GM12874 (cell line): Measurements from ENCODE around the gene ARL4C.

Source experiments
- TF ChIP-seq, protein P1 (sequence below): IDR thresholded peaks from 2 replicates; pipeline ENCODE4 v1.5.1; 2011; ENCODE audit warnings: low read depth, mild to moderate bottlenecking, control low read depth, low read length, moderate library complexity; ENCODE audit not compliant: insufficient read depth

Gene ARL4C

GRCh38 chr2:234469972-234470371 is 26.9 kb downstream of the ARL4C start:
- TF ChIP-seq, protein P1, sequence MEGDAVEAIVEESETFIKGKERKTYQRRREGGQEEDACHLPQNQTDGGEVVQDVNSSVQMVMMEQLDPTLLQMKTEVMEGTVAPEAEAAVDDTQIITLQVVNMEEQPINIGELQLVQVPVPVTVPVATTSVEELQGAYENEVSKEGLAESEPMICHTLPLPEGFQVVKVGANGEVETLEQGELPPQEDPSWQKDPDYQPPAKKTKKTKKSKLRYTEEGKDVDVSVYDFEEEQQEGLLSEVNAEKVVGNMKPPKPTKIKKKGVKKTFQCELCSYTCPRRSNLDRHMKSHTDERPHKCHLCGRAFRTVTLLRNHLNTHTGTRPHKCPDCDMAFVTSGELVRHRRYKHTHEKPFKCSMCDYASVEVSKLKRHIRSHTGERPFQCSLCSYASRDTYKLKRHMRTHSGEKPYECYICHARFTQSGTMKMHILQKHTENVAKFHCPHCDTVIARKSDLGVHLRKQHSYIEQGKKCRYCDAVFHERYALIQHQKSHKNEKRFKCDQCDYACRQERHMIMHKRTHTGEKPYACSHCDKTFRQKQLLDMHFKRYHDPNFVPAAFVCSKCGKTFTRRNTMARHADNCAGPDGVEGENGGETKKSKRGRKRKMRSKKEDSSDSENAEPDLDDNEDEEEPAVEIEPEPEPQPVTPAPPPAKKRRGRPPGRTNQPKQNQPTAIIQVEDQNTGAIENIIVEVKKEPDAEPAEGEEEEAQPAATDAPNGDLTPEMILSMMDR, result no peak

DNA sequence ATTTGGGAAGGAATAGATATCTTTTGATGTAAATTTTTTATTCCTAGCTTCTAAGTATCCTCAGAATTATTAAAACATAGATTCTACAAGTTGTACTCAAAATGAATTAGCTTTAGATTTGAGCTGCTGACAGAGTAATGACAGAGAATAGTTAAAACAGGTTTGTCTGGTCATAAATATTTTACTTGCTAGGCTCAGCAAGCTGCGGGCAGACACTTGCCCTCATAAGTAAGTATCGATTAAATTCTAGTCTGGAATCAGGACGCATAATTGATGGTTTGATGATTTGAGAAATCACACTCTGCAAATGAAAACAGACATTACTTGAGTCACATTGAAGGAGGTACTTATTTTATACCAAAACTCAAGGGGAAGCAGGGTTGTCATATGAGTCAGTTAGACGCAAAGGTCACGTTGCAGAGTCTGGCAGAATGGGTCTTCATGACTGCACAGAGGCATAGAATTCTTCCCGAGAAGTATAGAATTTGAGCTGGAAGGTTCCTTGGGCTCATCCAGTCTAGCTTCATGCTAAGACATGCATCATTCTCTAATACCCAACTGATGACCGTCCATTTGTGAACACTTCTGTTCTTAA is 27.5 kb downstream of the ARL4C start:
- TF ChIP-seq, protein P1, result no peak

DNA sequence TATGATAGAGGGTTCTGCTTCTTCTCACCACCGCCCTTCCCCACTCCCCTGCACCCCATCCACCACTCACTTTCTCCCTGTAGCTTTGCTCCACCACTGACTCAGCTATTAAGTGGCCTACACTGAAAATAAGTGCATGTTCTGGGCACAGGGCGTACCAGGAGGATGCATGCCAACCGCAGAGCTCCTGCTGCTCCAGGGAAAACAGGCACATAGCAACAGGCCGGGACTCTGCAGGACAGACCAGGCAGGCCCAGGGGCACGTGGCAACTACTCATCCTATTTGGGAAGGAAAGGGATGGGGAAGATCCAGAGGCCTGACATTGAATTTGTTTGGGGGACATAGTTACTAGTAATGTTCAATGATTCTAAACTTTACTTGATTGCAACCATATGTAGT is 28.4 kb downstream of the ARL4C start:
- TF ChIP-seq, protein P1, result no peak

DNA sequence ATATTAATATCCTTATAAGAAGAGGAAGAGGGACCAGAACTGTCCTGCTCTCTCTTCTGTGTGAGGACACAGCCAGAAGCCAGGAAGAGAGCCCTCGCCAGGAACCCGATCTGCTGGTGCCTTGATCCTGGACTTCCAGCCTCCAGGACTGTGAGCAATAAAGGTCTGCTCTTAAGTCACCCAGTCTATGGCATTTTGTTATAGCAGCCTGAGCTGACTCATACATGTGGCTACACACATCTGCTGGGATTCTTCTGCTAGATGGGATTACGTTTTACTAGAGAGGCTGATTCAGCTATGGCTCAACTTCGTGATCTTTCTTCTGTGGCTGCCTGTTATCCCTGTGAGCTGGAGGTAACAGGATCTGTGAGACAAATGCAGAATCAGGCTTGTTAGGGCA is 29.6 kb downstream of the ARL4C start:
- TF ChIP-seq, protein P1, result no peak

DNA sequence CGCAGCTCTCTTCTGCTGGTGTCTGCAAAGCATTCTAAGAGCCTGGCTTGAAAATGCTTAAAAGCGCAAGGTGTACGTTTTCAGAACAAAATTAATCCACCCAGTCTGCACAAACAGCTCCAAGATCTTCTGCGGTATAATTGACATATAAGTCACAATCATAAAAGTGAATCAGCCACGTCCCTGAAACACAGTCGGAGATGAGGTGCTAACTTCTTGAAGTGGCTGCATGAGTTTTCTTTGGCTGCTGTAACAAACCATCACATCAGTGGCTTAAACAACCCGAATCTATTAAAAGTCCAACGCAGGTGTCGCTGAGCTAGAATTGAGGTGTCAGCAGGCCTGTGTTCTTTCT is 32.6 kb downstream of the ARL4C start:
- TF ChIP-seq, protein P1, result no peak

- TF ChIP-seq, protein P1, result no peak
Observed at GRCh38 chr2:234463626-234464290, 33.1 kb downstream of the ARL4C start.

DNA sequence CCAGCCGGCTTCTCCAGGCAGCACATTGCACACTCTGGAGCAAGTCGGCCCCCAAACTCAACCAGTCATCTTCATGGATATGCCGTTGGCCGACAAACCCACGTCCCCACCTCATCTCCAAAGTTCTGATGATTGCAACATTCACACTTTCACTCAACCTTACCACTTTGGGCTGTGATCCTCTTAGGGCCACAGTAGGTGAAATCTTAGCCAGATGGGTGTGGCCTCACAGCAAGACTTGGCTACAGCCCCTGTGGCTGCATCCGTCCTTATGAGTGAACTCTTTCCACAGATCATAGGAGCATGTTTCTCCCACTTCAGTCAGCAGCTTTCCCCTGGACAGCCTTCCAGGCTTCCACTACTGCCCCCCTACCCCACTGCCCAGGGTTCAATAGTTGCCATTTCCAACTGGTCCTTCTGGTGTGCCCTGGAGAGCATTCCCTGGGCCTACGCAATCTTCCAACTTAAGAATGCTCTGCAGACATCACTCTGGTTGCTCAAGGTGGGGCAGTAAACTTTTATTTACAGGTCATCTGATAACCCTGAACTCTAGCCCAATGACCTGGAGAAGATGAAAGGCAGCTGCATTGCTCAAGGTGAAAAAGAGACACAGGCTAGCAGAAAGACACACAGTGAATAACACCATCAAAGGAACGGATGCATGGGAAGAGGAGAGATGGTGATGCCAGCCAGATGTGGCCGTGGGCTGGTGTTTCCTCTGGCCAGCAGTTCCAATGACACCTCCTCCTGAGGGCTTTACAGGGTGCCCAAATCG is 34.5 kb downstream of the ARL4C start:
- TF ChIP-seq, protein P1, result no peak
